Measurements from ENCODE around the gene AOC1.

AOC1 gene, protein sequence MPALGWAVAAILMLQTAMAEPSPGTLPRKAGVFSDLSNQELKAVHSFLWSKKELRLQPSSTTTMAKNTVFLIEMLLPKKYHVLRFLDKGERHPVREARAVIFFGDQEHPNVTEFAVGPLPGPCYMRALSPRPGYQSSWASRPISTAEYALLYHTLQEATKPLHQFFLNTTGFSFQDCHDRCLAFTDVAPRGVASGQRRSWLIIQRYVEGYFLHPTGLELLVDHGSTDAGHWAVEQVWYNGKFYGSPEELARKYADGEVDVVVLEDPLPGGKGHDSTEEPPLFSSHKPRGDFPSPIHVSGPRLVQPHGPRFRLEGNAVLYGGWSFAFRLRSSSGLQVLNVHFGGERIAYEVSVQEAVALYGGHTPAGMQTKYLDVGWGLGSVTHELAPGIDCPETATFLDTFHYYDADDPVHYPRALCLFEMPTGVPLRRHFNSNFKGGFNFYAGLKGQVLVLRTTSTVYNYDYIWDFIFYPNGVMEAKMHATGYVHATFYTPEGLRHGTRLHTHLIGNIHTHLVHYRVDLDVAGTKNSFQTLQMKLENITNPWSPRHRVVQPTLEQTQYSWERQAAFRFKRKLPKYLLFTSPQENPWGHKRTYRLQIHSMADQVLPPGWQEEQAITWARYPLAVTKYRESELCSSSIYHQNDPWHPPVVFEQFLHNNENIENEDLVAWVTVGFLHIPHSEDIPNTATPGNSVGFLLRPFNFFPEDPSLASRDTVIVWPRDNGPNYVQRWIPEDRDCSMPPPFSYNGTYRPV

DNA sequence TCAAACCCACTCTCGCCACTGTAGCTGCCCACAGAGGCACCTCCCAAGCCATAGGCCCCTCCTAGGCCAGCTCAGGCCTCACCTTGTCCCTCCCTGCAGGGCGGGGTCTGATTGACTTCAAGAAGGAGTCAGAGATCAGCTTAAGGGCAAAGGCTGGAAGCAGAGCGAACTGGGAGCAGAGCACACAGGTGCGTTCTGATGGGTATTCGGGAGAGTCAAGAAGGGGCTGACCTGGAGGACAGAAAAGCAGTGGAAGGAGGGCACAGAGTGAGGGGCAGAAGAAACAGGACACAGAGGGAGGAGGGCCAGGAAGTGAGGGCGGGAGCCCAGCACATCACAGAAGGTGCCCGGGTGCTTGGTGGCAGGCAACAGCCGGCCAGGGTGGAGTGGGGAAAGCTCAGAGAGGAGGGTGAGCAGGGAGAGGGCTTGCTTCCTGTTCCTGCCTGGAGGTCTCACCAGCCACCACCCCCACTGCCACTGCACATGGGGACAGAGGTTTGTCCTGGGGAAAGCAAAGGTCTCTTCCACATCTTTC is at the start of gene AOC1:
Gene AOC1 (plus strand): TSS at position 147 of the 535 bp plus-strand sequence. CDS start 3,954 bp downstream, outside the sequence.
- DNase-seq = peak; percentile 54

- no peak for DNase-seq
Observed at GRCh38 chr7:150803161-150803860, 49.0 kb upstream of the AOC1 start.

- no peak for DNase-seq
Observed at GRCh38 chr7:150804802-150805201, 47.5 kb upstream of the AOC1 start.

DNA sequence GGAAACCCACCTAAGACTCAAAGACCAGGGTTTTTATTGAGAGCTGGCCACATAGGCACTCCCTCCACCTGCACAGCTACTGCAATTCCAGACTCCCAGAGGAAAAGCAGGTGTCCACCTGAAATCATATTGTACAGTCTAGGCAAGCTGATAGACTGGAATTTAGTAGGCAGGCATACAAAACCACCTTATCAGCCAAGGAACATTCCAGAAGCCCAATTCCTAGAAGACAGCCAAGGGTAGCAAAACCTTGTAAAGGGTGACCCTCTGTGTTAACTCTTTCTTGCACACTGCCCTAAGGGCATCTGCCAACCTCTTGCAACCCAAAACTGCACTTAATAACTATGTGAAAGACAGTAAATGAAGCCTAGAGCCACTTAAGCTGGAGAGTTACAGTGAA is 46.5 kb upstream of the AOC1 start:
- DNase-seq = no peak

DNA sequence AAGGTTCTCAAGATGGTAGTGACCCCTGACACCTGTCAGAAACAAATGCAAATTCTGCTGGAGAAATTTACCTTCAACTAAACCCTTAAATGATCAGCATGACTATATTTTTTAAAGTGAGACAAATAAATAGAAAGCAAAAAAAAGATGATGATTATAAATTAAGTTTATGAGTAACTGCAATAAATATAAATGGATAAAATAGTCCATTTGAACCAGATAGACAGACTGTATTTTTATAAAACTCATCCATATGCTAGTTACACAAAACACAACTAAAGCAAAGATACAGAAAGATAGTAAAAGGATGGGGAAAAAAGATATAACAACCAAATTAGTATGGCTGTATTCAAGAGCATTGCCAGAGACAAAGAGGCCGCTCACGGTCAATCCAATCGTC is 45.9 kb upstream of the AOC1 start:
- DNase-seq = no peak

DNA sequence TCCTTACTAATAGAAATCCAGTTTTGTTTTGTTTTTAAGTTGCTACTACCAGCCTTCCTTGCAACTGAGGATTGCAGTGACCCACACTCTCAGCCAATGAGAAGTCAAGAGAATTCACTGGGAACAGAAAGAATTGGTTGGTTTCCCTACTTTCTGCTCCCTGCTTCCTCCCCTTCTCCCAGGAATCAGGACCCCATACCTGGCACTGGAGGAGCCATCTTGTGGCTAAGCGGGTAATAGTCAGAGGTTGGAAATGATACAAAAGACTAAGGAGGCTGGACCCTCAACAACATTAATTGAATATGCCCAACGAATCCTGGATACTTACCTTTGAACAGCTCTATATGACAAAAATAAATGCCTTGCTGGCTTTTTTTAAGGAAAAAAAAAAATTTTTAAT is 45.5 kb upstream of the AOC1 start:
- no peak for DNase-seq

GRCh38 chr7:150807616-150808438 is 44.5 kb upstream of the AOC1 start:
- peak; percentile 60 for DNase-seq

- no peak for DNase-seq
Observed at GRCh38 chr7:150814328-150815001, 37.9 kb upstream of the AOC1 start.

DNA sequence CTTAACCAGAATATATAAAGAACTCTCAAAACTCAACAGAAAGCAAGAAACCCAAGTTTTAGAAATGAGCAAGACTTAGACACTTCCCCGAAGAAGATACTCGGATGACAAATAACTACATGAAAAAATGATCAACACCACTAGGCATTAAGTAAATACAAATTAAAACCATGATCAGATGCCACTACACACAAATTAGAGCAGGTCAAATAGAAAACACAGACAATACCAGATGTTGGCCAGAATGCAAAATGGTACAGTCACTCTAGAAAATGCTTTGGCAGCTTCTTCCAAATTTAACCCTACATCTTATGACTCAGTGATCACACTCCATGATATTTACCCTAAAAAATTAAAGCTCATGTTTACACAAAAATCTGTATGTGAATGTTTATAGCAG is 33.3 kb upstream of the AOC1 start:
- DNase-seq = no peak

DNA sequence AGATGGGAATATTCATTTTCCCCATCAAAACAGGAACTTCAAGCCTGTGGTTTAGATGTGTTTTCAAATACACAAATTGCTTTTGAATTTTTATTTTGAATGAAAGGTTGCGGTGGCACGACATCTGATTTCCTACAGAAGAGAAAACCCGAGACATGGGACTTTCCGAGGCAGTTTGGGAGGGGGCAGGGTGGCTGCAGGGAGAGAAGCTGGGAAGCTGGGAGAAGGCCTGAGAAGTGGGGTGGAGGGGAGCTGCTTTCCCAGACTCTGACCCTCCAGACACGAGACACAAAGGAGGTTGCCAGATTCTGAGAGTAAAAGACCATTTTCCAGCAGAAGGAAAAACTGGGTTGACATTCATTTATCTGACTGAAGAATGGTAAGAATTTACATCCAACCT is 32.2 kb upstream of the AOC1 start:
- no peak for DNase-seq

GRCh38 chr7:150820578-150821198 is 31.6 kb upstream of the AOC1 start:
- DNase-seq = no peak

DNA sequence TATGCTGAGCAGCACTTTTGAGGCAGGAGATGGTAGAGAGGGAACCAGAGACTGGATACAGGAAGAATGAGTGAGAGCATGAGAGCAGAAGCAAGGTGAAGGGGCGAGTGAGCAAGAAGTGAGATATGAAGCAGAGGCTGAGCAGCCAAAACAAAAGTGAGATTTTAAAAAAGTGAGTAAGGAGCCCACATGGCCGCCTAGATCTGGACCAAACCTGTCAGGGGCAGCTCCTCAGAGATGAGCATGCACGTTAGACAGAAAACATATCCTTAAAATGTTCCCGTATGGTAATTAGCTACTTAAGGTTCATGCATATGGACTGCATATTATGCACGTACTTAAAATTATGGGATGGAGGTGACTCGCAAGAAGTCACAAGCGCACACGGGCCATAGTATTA is 29.3 kb upstream of the AOC1 start:
- DNase-seq = no peak

DNA sequence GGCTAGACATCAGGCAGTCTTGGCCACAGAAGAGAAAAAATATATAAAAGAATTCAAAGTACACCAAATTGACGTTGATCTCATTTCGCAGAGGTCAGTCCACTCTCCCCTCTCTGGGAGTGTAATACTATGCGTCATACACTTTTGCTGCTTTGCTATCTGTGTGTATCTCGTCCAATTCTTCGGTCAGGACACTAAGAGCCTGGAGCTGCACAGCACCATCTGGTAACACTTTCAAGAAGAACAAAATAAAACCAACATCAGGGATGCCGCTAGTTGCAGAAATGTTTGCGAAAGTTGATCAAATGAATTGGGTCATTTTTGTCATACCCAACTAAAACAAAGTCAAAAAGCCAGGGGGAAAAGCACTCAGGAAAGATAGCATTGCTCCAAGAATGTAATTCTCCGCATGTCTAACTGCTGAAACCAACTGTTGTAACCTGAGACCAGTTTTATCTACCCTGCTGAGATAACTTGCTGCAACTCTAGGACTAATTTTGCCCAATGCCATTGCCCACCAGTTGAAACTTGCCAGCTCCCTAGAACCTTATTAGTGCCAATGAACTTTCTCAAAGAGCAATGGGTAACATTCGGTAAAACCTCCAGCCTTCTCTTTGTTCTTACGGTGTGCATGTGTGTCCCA is 28.7 kb upstream of the AOC1 start:
- DNase-seq = no peak

DNA sequence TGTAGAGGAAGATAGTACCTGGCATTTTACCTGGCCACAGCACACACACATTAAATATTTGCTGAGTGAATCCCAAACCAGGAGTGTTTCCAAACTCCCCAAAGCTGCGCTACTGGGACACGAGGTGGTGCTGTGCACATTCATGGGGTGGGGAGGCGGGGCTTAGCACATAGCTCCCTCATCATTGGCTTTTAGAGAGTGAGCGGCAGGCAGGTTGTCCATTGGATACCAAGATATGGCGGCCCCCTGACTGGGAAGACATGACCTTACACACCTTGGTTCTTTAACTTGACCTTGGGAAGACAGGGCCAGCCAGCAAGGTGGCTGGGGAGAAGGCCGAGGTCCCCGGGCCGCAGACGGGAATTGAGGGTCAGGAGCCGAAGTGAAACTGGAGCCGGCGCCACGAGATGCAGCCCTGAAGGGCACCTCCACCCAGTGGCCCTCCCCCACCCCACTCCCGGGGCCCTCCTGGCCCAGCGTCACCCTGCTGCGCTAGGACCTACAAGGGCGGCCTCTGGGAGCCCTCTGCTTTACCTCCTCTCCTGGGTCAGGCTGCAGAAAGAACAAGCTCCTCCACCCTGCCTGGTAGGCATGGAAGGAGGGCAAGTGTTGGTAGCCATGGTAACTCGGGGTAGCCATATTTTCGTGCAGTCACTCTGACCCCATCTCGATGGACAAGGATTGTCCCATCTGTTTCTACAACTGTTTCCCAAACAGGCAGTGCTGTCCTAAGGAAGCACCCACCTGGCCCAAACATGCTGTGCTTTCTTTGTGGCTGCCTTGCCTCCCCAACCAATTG is 27.7 kb upstream of the AOC1 start:
- DNase-seq = no peak

GRCh38 chr7:150826061-150826849 is 26.1 kb upstream of the AOC1 start:
- no peak for DNase-seq

GRCh38 chr7:150828384-150828783 is 23.9 kb upstream of the AOC1 start:
- DNase-seq = no peak

DNA sequence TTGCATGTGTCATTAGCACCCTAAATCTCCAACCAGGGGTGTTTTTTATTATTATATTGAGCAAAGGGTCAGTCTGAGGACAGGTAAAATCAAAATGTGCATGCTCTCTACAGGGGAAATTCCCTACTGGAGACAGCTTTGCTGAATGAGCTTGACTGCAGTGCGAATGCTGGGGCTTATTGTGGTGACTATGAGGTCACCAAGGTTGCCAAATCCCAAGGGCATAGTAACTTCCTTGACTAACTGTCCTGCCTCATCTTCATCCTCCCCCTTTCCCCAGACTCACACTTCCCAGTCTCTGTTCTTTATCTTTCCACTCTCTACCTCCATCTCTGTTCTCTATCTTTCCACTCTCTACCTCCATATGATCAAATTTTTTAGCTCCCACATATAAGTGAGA is 22.9 kb upstream of the AOC1 start:
- no peak for DNase-seq

GRCh38 chr7:150830937-150831336 is 21.4 kb upstream of the AOC1 start:
- peak; percentile 90 for DNase-seq

DNA sequence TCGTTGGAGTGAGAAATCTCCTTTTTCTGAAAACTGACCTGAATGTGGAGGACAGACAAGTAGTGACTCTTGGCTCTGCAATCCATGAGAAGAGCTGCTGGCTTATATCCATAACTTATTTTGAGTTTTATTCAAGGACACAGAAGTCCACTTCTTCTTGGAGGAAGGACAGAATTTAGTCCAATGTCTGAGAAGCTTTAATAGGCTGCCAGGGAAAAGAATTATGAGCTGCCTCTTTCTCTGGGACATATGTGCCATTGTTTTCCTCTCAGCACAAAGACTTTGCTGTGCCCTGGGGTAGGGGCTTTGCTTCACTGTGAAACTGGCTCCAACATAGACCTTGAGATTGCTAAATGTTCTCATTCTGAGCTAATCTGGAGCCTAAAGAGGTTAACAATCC is 20.5 kb upstream of the AOC1 start:
- DNase-seq = no peak

Measured in NCI-H774 (cell line).